ENCODE data around the gene SLC6A18. TPM values are rescaled to one million over a fixed set of nuclear protein-coding genes. Genes with fewer than 3 reads are reported as not detected.
A peak's percentile ranks its signal among the peaks of the same experiment; 100 is the strongest.

The SLC6A18 gene
- total RNA-seq, 1 donor: not detected

GRCh38 chr5:1199649-1200494 lies 25.3 kb upstream of the SLC6A18 start:
- H3K4me3 ChIP-seq (ENCODE audit: low read depth, low read length): no peak overlapping the region
- DNase-seq (ENCODE audit: low read depth): peak; percentile 2
- TF ChIP-seq CTCF (IDR thresholded peaks at IDR 0.05; ENCODE audit: insufficient read depth, low read depth, low read length): no peak

GRCh38 chr5:1200495-1201326 lies 24.5 kb upstream of the SLC6A18 start:
- TF ChIP-seq CTCF (IDR thresholded peaks at IDR 0.05; ENCODE audit: insufficient read depth, low read depth, low read length): no peak
- DNase-seq (ENCODE audit: low read depth): no peak
- H3K4me3 ChIP-seq (ENCODE audit: low read depth, low read length): no peak overlapping the region

GRCh38 chr5:1201327-1202025 lies 23.7 kb upstream of the SLC6A18 start, which contains the start of gene SLC6A19:
SLC6A19 (plus strand) TSS chr5:1201595; CDS start chr5:1201651, 56 bp downstream.
- no peak within 1 kb of the TSS for H3K4me3 ChIP-seq (ENCODE audit: low read depth, low read length)
- no peak for TF ChIP-seq CTCF (IDR thresholded peaks at IDR 0.05; ENCODE audit: insufficient read depth, low read depth, low read length)
- DNase-seq (ENCODE audit: low read depth): no peak

- H3K4me3 ChIP-seq (ENCODE audit: low read depth, low read length): no peak overlapping the region
- TF ChIP-seq CTCF (IDR thresholded peaks at IDR 0.05; ENCODE audit: insufficient read depth, low read depth, low read length): no peak
- no peak for DNase-seq (ENCODE audit: low read depth)
Observed at GRCh38 chr5:1202026-1202797, 23.0 kb upstream of the SLC6A18 start.

- no peak for TF ChIP-seq CTCF (IDR thresholded peaks at IDR 0.05; ENCODE audit: insufficient read depth, low read depth, low read length)
Observed at GRCh38 chr5:1202798-1203185, 22.4 kb upstream of the SLC6A18 start.

More at GRCh38 chr5:1202798-1203185, 22.4 kb upstream of the SLC6A18 start:
- H3K4me3 ChIP-seq (ENCODE audit: low read depth, low read length): no peak overlapping the region
- no peak for DNase-seq (ENCODE audit: low read depth)
